ENCODE data around the gene ETV3. TPM values are rescaled to one million over a fixed set of nuclear protein-coding genes. Genes with fewer than 3 reads are reported as not detected.

The ETV3 gene
- total and polyA plus RNA-seq, 2 of the 8 experiments (the other 6 are each of a cell fraction or from before 2014, with no cell fraction given): 6.0 to 23.8 TPM

GRCh38 chr1:157177733-157178394, 39.7 kb upstream of the ETV3 start:
- H3K79me2 ChIP-seq (ENCODE audit: control insufficient read depth in 1 of 2, insufficient read depth in 2 of 2, low read length in 2 of 2): no peaks in the 10 kb centered on the region
- H3K79me1 ChIP-seq (ENCODE audit: low read depth, low read length): no peaks in the 10 kb centered on the region
- no peak overlapping the region for H3K4me3 ChIP-seq (ENCODE audit: extremely low read depth in 1 of 4, insufficient read depth in 2 of 4, low read depth in 3 of 4, low read length in 4 of 4)
- no peaks in the 10 kb centered on the region for H3K9me3 ChIP-seq (ENCODE audit: insufficient read depth in 2 of 2, low read depth in 1 of 2, low read length in 1 of 2)
- H2AFZ ChIP-seq (ENCODE audit: low read length): no peak overlapping the region; the same call in 1 of the 2 replicates
- no peak for DNase-seq (ENCODE audit: low read depth in 1 of 2, low spot score in 2 of 2)
- no peak overlapping the region for H2BK120ac ChIP-seq (replicated peaks; ENCODE audit: low read depth, low read length)
- H2BK15ac ChIP-seq (ENCODE audit: low read length): no peak overlapping the region
- no peak overlapping the region for H3K23ac ChIP-seq (ENCODE audit: insufficient read length)
- H3K23me2 ChIP-seq (ENCODE audit: low read depth, low read length): no peaks in the 10 kb centered on the region
- H2AK5ac ChIP-seq (ENCODE audit: low read depth, low read length): no peak overlapping the region
- H3K27ac ChIP-seq (ENCODE audit: low read depth, low read length): no peak overlapping the region
- no peak overlapping the region for H4K8ac ChIP-seq (ENCODE audit: extremely low read depth, insufficient read depth, low read length)
- H3K56ac ChIP-seq (replicated peaks; ENCODE audit: insufficient read length, low read depth, low read length): no peak overlapping the region
- H3K9ac ChIP-seq (replicated peaks in 1 of 4; ENCODE audit: extremely low read depth in 1 of 4, low read depth in 3 of 4, low read length in 3 of 4): no peak overlapping the region
- no peak overlapping the region for H2BK12ac ChIP-seq (ENCODE audit: low read depth, low read length)
- H2BK20ac ChIP-seq (ENCODE audit: low read length): no peak overlapping the region
- no peak overlapping the region for H4K91ac ChIP-seq (replicated peaks; ENCODE audit: insufficient read length, low read length)
- H3K36me3 ChIP-seq (ENCODE audit: control insufficient read depth in 2 of 4, insufficient read depth in 4 of 4, low read length in 3 of 4): no peaks in the 10 kb centered on the region
- H3K4me2 ChIP-seq (ENCODE audit: insufficient read depth in 1 of 2, low read depth in 2 of 2, low read length in 2 of 2): no peak overlapping the region
- H4K20me1 ChIP-seq (replicated peaks in 1 of 2; ENCODE audit: control insufficient read depth in 1 of 2, insufficient read depth in 2 of 2, low read length in 2 of 2): peaks cover 0 to 2% of the 10 kb centered on the region in 2 experiments
- H4K5ac ChIP-seq (ENCODE audit: insufficient read length, low read depth, low read length): no peak overlapping the region
- no peak overlapping the region for H2BK5ac ChIP-seq (ENCODE audit: low read depth, low read length)
- 81% methylated on average over 4 of the region's 4 CpGs; no CpG with 5 or more reads in 1 of the 2 experiments for WGBS, 2 experiments (ENCODE audit: extremely low coverage in 1 of 2, insufficient coverage in 1 of 2, insufficient read length in 1 of 2, insufficient replicate concordance in 2 of 2, low coverage in 1 of 2, low lambda C conversion rate in 2 of 2, missing lambda C conversion rate in 1 of 2)
- no peak for FAIRE-seq
- peaks cover 0 to 3% (median 2%) of the 10 kb centered on the region in 4 experiments; a peak in 2 of 7 replicates for H3K4me1 ChIP-seq (replicated peaks in 1 of 4; ENCODE audit: control insufficient read depth in 3 of 4, insufficient read depth in 4 of 4, low read length in 3 of 4)
- no peak overlapping the region for H3K14ac ChIP-seq (ENCODE audit: insufficient read length)
- ChIA-PET CTCF (ENCODE audit: partially characterized antibody) (interaction anchor here (0.6 to 2.2 kb wide), 10 partner anchors 11 to 327 kb away, joined by 3 to 10 read pairs (median 3); no protein-coding TSS in a partner anchor), POLR2A (ENCODE audit: partially characterized antibody) (interaction anchor here (1.8 kb wide), 1 partner anchor 8 kb away, joined by 6 read pairs; no protein-coding TSS in a partner anchor)
- H3K27me3 ChIP-seq (replicated peaks in 1 of 4; ENCODE audit: control insufficient read depth in 3 of 4, extremely low read depth in 1 of 4, insufficient read depth in 3 of 4, low read length in 3 of 4): 0 out of 7 replicates have a peak, but pooled peaks cover 0 to 3% (median 0%) of the 10 kb centered on the region in 4 experiments
- no peak overlapping the region for H3K4ac ChIP-seq (replicated peaks; ENCODE audit: insufficient read length, low read depth, low read length)
- no peak overlapping the region for H3K18ac ChIP-seq (ENCODE audit: extremely low read depth, low read length)
- TF ChIP-seq CHD2 (IDR thresholded peaks at IDR 0.05; ENCODE audit: low read length) (no peak), TBP (IDR thresholded peaks at IDR 0.05; ENCODE audit: low read depth, low read length) (no peak), SAP30 (IDR thresholded peaks at IDR 0.05; ENCODE audit: insufficient read depth, insufficient replicate concordance, low read length) (no peak), TAF7 (optimal IDR thresholded peaks at IDR 0.05; ENCODE audit: borderline replicate concordance, low read depth, low read length) (no peak), CEBPB (IDR thresholded peaks at IDR 0.05; ENCODE audit: low read depth, low read length) (no peak)

Measured in H1 (cell line).